Breast epithelium (tissue), 3 donors: ENCODE data around the gene ZAP70.

ENCODE experiments used
- POLR2A ChIP-seq: fragments of 450-650 bp; IDR thresholded peaks from one replicate; pipeline ENCODE4 v1.6.1; 2016; ENCODE audit warnings: antibody characterized with exemption, mild to moderate bottlenecking, moderate library complexity
- POLR2AphosphoS5 ChIP-seq, 3 donors: sonication (generic); formaldehyde crosslinking; IDR thresholded peaks; one replicate each; pipeline ENCODE4 v1.6.1; 2017; ENCODE audit warnings: antibody characterized with exemption in 3 of 3
- TF ChIP-seq, protein P1 (sequence below), 3 donors: fragments of 450-650 bp; IDR thresholded peaks; one replicate each; pipeline ENCODE4 v1.5.1; 2016 to 2017; ENCODE audit warnings: antibody characterized with exemption in 3 of 3, mild to moderate bottlenecking in 3 of 3, moderate library complexity in 3 of 3

DNA sequence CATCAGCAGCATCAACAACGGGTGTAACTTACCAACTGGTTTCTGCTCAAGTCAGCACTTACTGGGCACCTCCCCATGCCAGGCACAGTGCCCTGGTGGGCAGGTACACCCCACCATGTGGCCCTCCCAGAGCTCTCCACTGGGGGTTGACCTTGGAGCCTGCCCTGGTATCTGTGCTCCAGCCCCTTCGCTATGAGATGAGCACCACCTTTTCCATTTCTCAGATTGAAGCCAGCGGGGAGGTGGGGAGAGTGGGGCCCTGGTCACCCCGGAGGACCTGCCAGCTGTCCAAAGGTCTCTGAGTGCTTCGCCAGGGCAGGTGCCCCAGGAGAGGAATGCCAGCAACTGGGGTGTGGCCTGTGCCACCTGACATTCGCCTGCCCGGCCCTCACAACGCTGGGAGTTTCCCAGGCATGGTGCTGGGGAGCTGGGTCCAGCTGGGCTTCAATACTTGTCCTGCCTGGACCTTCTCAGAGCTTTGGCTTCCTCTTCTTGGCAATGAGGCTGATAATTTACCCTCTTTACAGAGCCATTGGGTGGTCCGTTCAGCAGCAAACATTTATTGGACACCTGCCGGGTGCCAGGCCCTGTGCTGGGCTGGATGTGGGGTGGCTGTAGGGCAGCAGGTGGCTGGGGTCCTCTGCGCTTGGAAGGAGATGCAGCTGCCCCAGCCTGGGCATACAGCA is 5.9 kb upstream of the ZAP70 start:
- TF ChIP-seq, protein P1, sequence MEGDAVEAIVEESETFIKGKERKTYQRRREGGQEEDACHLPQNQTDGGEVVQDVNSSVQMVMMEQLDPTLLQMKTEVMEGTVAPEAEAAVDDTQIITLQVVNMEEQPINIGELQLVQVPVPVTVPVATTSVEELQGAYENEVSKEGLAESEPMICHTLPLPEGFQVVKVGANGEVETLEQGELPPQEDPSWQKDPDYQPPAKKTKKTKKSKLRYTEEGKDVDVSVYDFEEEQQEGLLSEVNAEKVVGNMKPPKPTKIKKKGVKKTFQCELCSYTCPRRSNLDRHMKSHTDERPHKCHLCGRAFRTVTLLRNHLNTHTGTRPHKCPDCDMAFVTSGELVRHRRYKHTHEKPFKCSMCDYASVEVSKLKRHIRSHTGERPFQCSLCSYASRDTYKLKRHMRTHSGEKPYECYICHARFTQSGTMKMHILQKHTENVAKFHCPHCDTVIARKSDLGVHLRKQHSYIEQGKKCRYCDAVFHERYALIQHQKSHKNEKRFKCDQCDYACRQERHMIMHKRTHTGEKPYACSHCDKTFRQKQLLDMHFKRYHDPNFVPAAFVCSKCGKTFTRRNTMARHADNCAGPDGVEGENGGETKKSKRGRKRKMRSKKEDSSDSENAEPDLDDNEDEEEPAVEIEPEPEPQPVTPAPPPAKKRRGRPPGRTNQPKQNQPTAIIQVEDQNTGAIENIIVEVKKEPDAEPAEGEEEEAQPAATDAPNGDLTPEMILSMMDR (IDR thresholded peaks at IDR 0.05): no peak
- no peak for TF ChIP-seq POLR2A
- no peak for TF ChIP-seq POLR2AphosphoS5 (IDR thresholded peaks at IDR 0.05)
